ENCODE measurements around the gene GTPBP1. TPM values are rescaled to one million over a fixed set of nuclear protein-coding genes. Genes with fewer than 3 reads are reported as not detected.

Gene GTPBP1
- polyA plus RNA-seq, 1 of the 3 experiments (the other 2 are of a cell fraction), result 15.2 TPM

GRCh38 chr22:38773363-38773946 is 67.7 kb downstream of the GTPBP1 start:
- CTCF ChIA-PET, result no interaction called here

More at GRCh38 chr22:38773363-38773946, 67.7 kb downstream of the GTPBP1 start:
- Histone ChIP-seq H3K4me1 (ENCODE audit: control insufficient read depth in 1 of 2, insufficient read depth in 2 of 2, low read depth in 1 of 2, low read length in 1 of 2) (peaks cover 0 to 3% of the 10 kb centered on the region in 2 experiments; a peak in 1 of 4 replicates), H3K4me2 (no peak overlapping the region), H3K9ac (no peak overlapping the region), H3K79me2 (ENCODE audit: insufficient read depth) (no peaks in the 10 kb centered on the region), H2AFZ (ENCODE audit: low read depth) (no peak overlapping the region), H3K9me3 (no peaks in the 10 kb centered on the region), H3K27ac (ENCODE audit: low read depth in 2 of 2, low read length in 1 of 2) (no peak overlapping the region), H3K27me3 (ENCODE audit: insufficient read depth) (no peaks in the 10 kb centered on the region), H3F3A (replicated peaks; ENCODE audit: insufficient read depth) (no peaks in the 10 kb centered on the region), H4K20me1 (ENCODE audit: insufficient read depth) (no peaks in the 10 kb centered on the region), H3K4me3 (ENCODE audit: low read depth in 2 of 2, low read length in 1 of 2) (no peak overlapping the region), H3K9me2 (no peaks in the 10 kb centered on the region), H3K36me3 (replicated peaks in 1 of 2; ENCODE audit: control insufficient read depth in 1 of 2, insufficient read depth in 2 of 2, low read length in 1 of 2) (no peaks in the 10 kb centered on the region)
- no peak for DNase-seq
- POLR2A ChIA-PET, result no interaction called here
- TF ChIP-seq MEF2A (IDR thresholded peaks at IDR 0.05; ENCODE audit: borderline replicate concordance, low read depth) (no peak), SIN3A (IDR thresholded peaks at IDR 0.05; ENCODE audit: borderline replicate concordance, low read depth, low read length) (no peak), USF2 (IDR thresholded peaks at IDR 0.05; ENCODE audit: borderline replicate concordance, low read depth, low read length) (no peak), TAF1 (IDR thresholded peaks at IDR 0.05; ENCODE audit: borderline replicate concordance, low read depth, low read length) (no peak), JUND (IDR thresholded peaks at IDR 0.05) (no peak), RXRA (IDR thresholded peaks at IDR 0.05; ENCODE audit: borderline replicate concordance, low read depth) (no peak), USF1 (IDR thresholded peaks at IDR 0.05; ENCODE audit: borderline replicate concordance, low read depth) (no peak), REST (IDR thresholded peaks at IDR 0.05; ENCODE audit: low read depth, low read length) (no peak), ZBTB33 (IDR thresholded peaks at IDR 0.05; ENCODE audit: borderline replicate concordance, low read depth) (no peak), TEAD4 (IDR thresholded peaks at IDR 0.05; ENCODE audit: borderline replicate concordance, insufficient read depth) (no peak), CTCF (IDR thresholded peaks at IDR 0.05) (no peak), MXI1 (IDR thresholded peaks at IDR 0.05; ENCODE audit: low read depth, low read length) (no peak), NRF1 (IDR thresholded peaks at IDR 0.05; ENCODE audit: low read depth, low read length) (no peak), PBX3 (IDR thresholded peaks at IDR 0.05) (no peak), RAD21 (IDR thresholded peaks at IDR 0.05; ENCODE audit: low read length) (no peak), GABPA (IDR thresholded peaks at IDR 0.05; ENCODE audit: low read depth) (no peak), RFX5 (IDR thresholded peaks at IDR 0.05; ENCODE audit: low read length) (no peak), SMC3 (IDR thresholded peaks at IDR 0.05; ENCODE audit: low read depth, low read length) (no peak), IRF3 (IDR thresholded peaks at IDR 0.05; ENCODE audit: low read depth, low read length) (no peak)
- WGBS (ENCODE audit: low lambda C conversion rate), result 95% methylated on average over 4 of the region's 4 CpGs
